MCF 10A (cell line): ENCODE measurements around the gene PJA1. TPM values are rescaled to one million over a fixed set of nuclear protein-coding genes. Genes with fewer than 3 reads are reported as not detected.

Source experiments
- BruUV-seq: library from RNA; stranded (reverse); fragments of 400-500 nt; replicated peaks from 2 replicates; lab custom pipeline; 2021; lab: Mats Ljungman, UMichigan
- CTCF ChIA-PET: fragments of 300-600 bp; sonication (Branson Sonifier 250); formaldehyde crosslinking; extraction: SDS; loops from one replicate; lab custom pipeline; 2021; ENCODE audit warnings: antibody characterized with exemption, inconsistent platforms; lab: Yijun Ruan, JAX
- POLR2A ChIA-PET: fragments of 300-600, 350-650 bp; sonication (Branson Sonifier 250); formaldehyde crosslinking; extraction: SDS; loops from one replicate; lab custom pipeline; 2020; ENCODE audit warnings: antibody characterized with exemption, inconsistent platforms; lab: Yijun Ruan, JAX
- DNase-seq: peaks from one replicate; pipeline ENCODE4 v3.0.0-alpha.2; 2018; ENCODE audit not compliant: unreplicated experiment
- H3K27ac Mint-ChIP-seq: one replicate; pipeline ENCODE4 v1.8.0; 2022; ENCODE audit warnings: mild to moderate bottlenecking, low read depth, mixed read lengths; ENCODE audit not compliant: unreplicated experiment
- H3K27me3 Mint-ChIP-seq: one replicate; pipeline ENCODE4 v1.8.0; 2022; ENCODE audit warnings: mixed read lengths; ENCODE audit not compliant: insufficient read depth, unreplicated experiment
- H3K36me3 Mint-ChIP-seq: one replicate; pipeline ENCODE4 v1.8.0; 2022; ENCODE audit warnings: mild to moderate bottlenecking, moderate library complexity, mixed read lengths; ENCODE audit not compliant: insufficient read depth, unreplicated experiment
- H3K4me1 Mint-ChIP-seq: one replicate; pipeline ENCODE4 v1.8.0; 2022; ENCODE audit warnings: mixed read lengths; ENCODE audit not compliant: insufficient read depth, unreplicated experiment
- H3K4me3 Mint-ChIP-seq: one replicate; pipeline ENCODE4 v1.8.0; 2022; ENCODE audit warnings: mild to moderate bottlenecking, moderate library complexity, mixed read lengths; ENCODE audit not compliant: unreplicated experiment
- H3K9me3 Mint-ChIP-seq: one replicate; pipeline ENCODE4 v1.8.0; 2022; ENCODE audit warnings: mixed read lengths; ENCODE audit not compliant: unreplicated experiment
- CTCF ChIP-seq: fragments of 200-600 bp; IDR thresholded peaks from one replicate; pipeline ENCODE4 v1.8.0; 2022; ENCODE audit warnings: antibody characterized with exemption, mild to moderate bottlenecking; ENCODE audit not compliant: unreplicated experiment
- intact Hi-C: fragments of 100-400 bp; cut with micrococcal nuclease; formaldehyde crosslinking; loops from 2 replicates; pipeline ENCODE4 v1.14.1; 2022
- total RNA-seq: library from RNA; stranded (reverse); gene quantifications from 2 replicates; pipeline ENCODE4 v1.2.3, GENCODE V29; 2022

PJA1 gene
- total RNA-seq, 1 experiment from 2014 or later: 12.6 TPM

- intact Hi-C loops: no loop called here
- no peak for DNase-seq
- peaks cover 71% of the 10 kb centered on the region for H3K27me3 Mint-ChIP-seq
- H3K9me3 Mint-ChIP-seq: no peaks in the 10 kb centered on the region
- H3K4me3 Mint-ChIP-seq: no peak overlapping the region
- CTCF ChIA-PET: interaction anchor here (1.0 to 3.8 kb wide), 3 partner anchors 11 to 389 kb away, joined by 4 to 16 read pairs (median 6); no protein-coding TSS in a partner anchor
- H3K4me1 Mint-ChIP-seq: no peaks in the 10 kb centered on the region
- TF ChIP-seq CTCF: no peak
- H3K36me3 Mint-ChIP-seq: no peaks in the 10 kb centered on the region
- POLR2A ChIA-PET: no interaction called here
- no peak overlapping the region for H3K27ac Mint-ChIP-seq
- no TSS peak for BruUV-seq
These were observed 45.3 kb upstream of the PJA1 start for GRCh38 chrX:69210581-69210980.

GRCh38 chrX:69207216-69207615, 42.0 kb upstream of the PJA1 start:
- no peaks in the 10 kb centered on the region for H3K9me3 Mint-ChIP-seq
- H3K4me3 Mint-ChIP-seq: no peak overlapping the region
- POLR2A ChIA-PET: no interaction called here
- no peaks in the 10 kb centered on the region for H3K36me3 Mint-ChIP-seq
- peaks cover 74% of the 10 kb centered on the region for H3K27me3 Mint-ChIP-seq
- intact Hi-C loops: no loop called here
- H3K27ac Mint-ChIP-seq: no peak overlapping the region
- no TSS peak for BruUV-seq
- CTCF ChIA-PET: interaction anchor here (2.1 kb wide), 1 partner anchor 15 kb away, joined by 10 read pairs; no protein-coding TSS in a partner anchor
- no peaks in the 10 kb centered on the region for H3K4me1 Mint-ChIP-seq
- DNase-seq: no peak
- TF ChIP-seq CTCF: no peak

- peaks cover 76% of the 10 kb centered on the region for H3K27me3 Mint-ChIP-seq
- BruUV-seq: no TSS peak
- DNase-seq: no peak
- H3K4me1 Mint-ChIP-seq: no peaks in the 10 kb centered on the region
- H3K4me3 Mint-ChIP-seq: no peak overlapping the region
- H3K27ac Mint-ChIP-seq: no peak overlapping the region
- no peak for TF ChIP-seq CTCF
- no peaks in the 10 kb centered on the region for H3K9me3 Mint-ChIP-seq
- no peaks in the 10 kb centered on the region for H3K36me3 Mint-ChIP-seq
- ChIA-PET POLR2A (no interaction called here), CTCF (interaction anchor here (0.7 kb wide), 1 partner anchor 10 kb away, joined by 3 read pairs; no protein-coding TSS in a partner anchor)
- intact Hi-C loops: no loop called here
These were observed 38.4 kb upstream of the PJA1 start for GRCh38 chrX:69203638-69204037.

- no TSS peak for BruUV-seq
- ChIA-PET POLR2A (no interaction called here), CTCF (interaction anchor here (1.5 kb wide), 1 partner anchor 25 kb away, joined by 3 read pairs; no protein-coding TSS in a partner anchor)
- peaks cover 55% of the 10 kb centered on the region for H3K27me3 Mint-ChIP-seq
- H3K4me1 Mint-ChIP-seq: peaks cover 3% of the 10 kb centered on the region
- H3K4me3 Mint-ChIP-seq: no peak overlapping the region
- DNase-seq: no peak
- no peaks in the 10 kb centered on the region for H3K9me3 Mint-ChIP-seq
- no peak overlapping the region for H3K27ac Mint-ChIP-seq
- intact Hi-C loops: no loop called here
- no peak for TF ChIP-seq CTCF
- no peaks in the 10 kb centered on the region for H3K36me3 Mint-ChIP-seq
These were observed 32.4 kb upstream of the PJA1 start for GRCh38 chrX:69197690-69198089.
